Ascending aorta (tissue), 2 donors: Measurements from ENCODE around the gene RSPH9. TPM values are rescaled to one million over a fixed set of nuclear protein-coding genes. Genes with fewer than 3 reads are reported as not detected.
A peak's percentile ranks its signal among the peaks of the same experiment; 100 is the strongest.

ENCODE experiments used
- DNase-seq, 2 donors: peaks; one replicate each; pipeline ENCODE4 v3.0.0-alpha.2; 2019; ENCODE audit warnings: low spot score in 2 of 2
- H3K27ac ChIP-seq, 2 donors: fragments of 200-600 bp; sonication (generic); one replicate each; pipeline ENCODE4 v1.5.1; 2016 to 2017; ENCODE audit warnings: mild to moderate bottlenecking in 1 of 2
- H3K27me3 ChIP-seq: fragments of 200-600 bp; sonication (generic); one replicate; pipeline ENCODE4 v1.5.1; 2017
- H3K36me3 ChIP-seq, 2 donors: fragments of 200-600 bp; sonication (generic); one replicate each; pipeline ENCODE4 v1.5.1; 2016
- H3K4me1 ChIP-seq, 2 donors: fragments of 200-600 bp; sonication (generic); one replicate each; pipeline ENCODE4 v1.5.1; 2016 to 2017; ENCODE audit warnings: mild to moderate bottlenecking in 1 of 2
- H3K4me3 ChIP-seq, 2 donors: fragments of 200-600 bp; sonication (generic); one replicate each; pipeline ENCODE4 v1.5.1; 2016 to 2017; ENCODE audit warnings: mild to moderate bottlenecking in 1 of 2
- H3K9me3 ChIP-seq, 2 donors: fragments of 200-600 bp; sonication (generic); one replicate each; pipeline ENCODE4 v1.5.1; 2016
- intact Hi-C: fragments of 100-400 bp; cut with DNase I; formaldehyde crosslinking; loops from one replicate; pipeline ENCODE4 v1.15.1; 2023
- total RNA-seq: library from RNA; depleted of rRNA; stranded (reverse); fragments of >200 nt; gene quantifications from one replicate; pipeline ENCODE4 v1.1.0, GENCODE V29; 2016
- TF ChIP-seq, protein P1 (sequence below), 3 experiments: fragments of 200-600 bp in 2 of 3; fragments of 450-650 bp in 1 of 3; sonication (generic) in 2 of 3; IDR thresholded peaks; one replicate each; pipeline ENCODE4 v1.5.1; 2016 to 2019; ENCODE audit warnings: antibody characterized with exemption in 3 of 3, mild to moderate bottlenecking in 1 of 3, moderate library complexity in 1 of 3

Gene RSPH9
- total RNA-seq, 1 donor from 2014 or later, result not detected

DNA sequence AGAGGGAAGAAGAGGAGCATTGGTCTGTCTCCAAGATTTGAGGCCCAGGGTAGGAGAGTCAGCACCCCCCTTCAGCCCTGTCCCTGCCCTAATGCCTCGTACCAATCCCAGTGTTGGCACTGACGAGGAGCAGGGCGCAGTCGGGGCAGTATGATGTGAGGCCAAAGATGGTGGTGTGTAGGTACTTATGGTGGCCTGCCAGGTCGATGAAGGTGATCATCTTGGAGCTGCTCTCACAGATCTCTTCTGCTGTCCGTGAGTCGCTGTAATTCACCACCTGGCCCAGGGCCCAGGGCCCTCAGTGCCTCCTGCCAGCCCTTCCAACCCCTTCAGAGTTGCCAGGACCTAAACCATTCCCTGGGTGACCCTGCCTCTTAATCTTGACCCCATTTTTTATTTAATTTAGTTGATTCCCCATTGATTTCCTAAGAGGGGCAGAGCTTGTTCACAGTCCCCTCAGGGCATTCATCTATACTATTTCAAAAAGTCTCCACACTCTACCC lies 20.0 kb upstream of the RSPH9 start:
- H3K27ac ChIP-seq, result no peak overlapping the region
- H3K27me3 ChIP-seq, result no peaks in the 10 kb centered on the region
- H3K4me3 ChIP-seq, result no peak overlapping the region
- intact Hi-C loops, result loop anchor here (5.0 to 10.0 kb wide), 5 partner anchors 77 to 1840 kb away; partner anchors contain the start of genes CDC5L, MRPL14, PRICKLE4 and TMEM63B
- H3K36me3 ChIP-seq, result peaks cover 49 to 63% of the 10 kb centered on the region in 2 donors
- H3K4me1 ChIP-seq, result peaks cover 5 to 16% of the 10 kb centered on the region in 2 donors
- DNase-seq, result no peak
- TF ChIP-seq, protein P1, sequence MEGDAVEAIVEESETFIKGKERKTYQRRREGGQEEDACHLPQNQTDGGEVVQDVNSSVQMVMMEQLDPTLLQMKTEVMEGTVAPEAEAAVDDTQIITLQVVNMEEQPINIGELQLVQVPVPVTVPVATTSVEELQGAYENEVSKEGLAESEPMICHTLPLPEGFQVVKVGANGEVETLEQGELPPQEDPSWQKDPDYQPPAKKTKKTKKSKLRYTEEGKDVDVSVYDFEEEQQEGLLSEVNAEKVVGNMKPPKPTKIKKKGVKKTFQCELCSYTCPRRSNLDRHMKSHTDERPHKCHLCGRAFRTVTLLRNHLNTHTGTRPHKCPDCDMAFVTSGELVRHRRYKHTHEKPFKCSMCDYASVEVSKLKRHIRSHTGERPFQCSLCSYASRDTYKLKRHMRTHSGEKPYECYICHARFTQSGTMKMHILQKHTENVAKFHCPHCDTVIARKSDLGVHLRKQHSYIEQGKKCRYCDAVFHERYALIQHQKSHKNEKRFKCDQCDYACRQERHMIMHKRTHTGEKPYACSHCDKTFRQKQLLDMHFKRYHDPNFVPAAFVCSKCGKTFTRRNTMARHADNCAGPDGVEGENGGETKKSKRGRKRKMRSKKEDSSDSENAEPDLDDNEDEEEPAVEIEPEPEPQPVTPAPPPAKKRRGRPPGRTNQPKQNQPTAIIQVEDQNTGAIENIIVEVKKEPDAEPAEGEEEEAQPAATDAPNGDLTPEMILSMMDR (IDR thresholded peaks at IDR 0.05), result no peak
- H3K9me3 ChIP-seq, result no peaks in the 10 kb centered on the region

DNA sequence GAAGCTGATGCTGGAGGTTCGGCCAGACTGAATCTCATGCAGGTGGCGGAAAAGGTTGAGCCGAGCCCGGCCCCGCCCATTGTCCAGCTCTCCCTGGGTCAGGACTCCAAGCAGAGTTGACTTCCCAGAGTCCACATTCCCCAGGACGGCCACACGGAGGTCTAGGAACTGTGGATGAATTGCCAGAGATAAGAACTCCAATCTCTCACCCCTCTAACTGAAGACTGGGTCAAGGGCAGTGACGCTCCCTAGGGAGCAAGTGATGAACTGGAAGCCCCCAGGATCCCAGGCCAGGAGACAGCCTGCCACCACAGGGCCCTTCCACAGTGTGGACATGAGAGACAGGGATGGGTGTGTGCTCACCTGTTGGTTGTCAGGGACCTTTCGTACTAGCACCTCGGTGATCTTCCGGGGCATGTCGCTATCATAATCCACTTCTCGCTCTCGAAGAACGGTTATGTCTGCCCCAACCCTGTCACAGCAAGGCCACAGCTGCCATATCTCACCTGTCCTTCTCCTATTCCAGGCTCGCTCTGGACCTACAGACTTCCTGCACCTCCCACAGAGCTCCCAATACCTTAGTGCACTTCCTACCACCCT lies 19.3 kb upstream of the RSPH9 start:
- TF ChIP-seq, protein P1 (IDR thresholded peaks at IDR 0.05), result no peak
- DNase-seq, result no peak
- H3K36me3 ChIP-seq, result peaks cover 48 to 57% of the 10 kb centered on the region in 2 donors
- no peak overlapping the region for H3K4me3 ChIP-seq
- intact Hi-C loops, result loop anchor here (5.0 to 10.0 kb wide), 5 partner anchors 77 to 1841 kb away; partner anchors contain the start of genes CDC5L, MRPL14, PRICKLE4 and TMEM63B
- H3K27ac ChIP-seq, result peak overlapping the region in 1 of 2 donors; percentile 10
- H3K4me1 ChIP-seq, result peaks cover 5 to 19% of the 10 kb centered on the region in 2 donors
- H3K27me3 ChIP-seq, result no peaks in the 10 kb centered on the region
- no peaks in the 10 kb centered on the region for H3K9me3 ChIP-seq

DNA sequence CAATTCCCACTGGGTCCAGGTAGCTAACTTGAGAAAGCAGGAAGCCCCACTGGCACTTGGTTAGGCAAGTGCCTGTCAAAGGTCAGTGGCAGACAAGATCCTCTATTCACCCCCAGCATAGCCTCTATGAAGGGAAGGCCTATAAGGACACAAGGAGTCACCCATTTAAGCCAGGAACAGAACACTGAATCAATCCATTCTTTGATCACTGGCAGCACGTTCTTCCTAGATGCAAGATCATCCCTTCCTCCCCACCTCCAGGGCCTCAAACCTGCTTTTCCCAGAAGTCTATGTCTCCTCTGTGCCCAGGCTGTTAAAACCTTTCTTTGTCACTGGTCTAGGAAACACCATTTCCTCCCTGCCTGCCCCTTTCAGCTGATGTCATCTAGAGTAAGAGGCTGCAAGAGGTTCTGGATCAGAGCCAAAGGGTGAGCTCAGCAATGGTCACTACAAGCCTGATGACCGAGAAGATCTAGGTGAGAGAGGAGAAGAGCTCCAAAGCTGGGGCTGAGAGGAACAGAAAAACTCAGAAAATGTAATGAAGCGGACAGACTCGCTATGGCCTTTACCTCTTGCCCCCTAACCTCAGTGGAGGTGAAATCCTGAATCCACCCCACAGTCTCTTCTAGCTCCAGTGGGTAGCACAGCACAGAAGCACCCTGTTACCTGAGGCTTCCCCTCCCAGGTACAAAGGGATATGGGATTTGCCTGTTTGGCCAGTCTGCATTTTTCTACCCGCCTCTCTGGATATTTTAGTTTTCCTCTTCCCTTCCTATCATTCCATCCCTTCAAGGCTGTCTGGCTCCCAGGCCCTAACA lies 17.6 kb upstream of the RSPH9 start:
- H3K27me3 ChIP-seq, result no peaks in the 10 kb centered on the region
- H3K27ac ChIP-seq, result peak overlapping the region; percentile 97 to 98
- peaks cover 5 to 19% of the 10 kb centered on the region in 2 donors for H3K4me1 ChIP-seq
- intact Hi-C loops, result loop anchor here (5.0 to 10.0 kb wide), 5 partner anchors 75 to 1842 kb away; partner anchors contain the start of genes CDC5L, MRPL14, PRICKLE4 and TMEM63B
- H3K9me3 ChIP-seq, result no peaks in the 10 kb centered on the region
- peaks cover 33 to 40% of the 10 kb centered on the region in 2 donors for H3K36me3 ChIP-seq
- H3K4me3 ChIP-seq, result peak overlapping the region in 1 of 2 donors; percentile 97
- DNase-seq, result peak; percentile 62 to 94
- TF ChIP-seq, protein P1 (IDR thresholded peaks at IDR 0.05), result no peak

DNA sequence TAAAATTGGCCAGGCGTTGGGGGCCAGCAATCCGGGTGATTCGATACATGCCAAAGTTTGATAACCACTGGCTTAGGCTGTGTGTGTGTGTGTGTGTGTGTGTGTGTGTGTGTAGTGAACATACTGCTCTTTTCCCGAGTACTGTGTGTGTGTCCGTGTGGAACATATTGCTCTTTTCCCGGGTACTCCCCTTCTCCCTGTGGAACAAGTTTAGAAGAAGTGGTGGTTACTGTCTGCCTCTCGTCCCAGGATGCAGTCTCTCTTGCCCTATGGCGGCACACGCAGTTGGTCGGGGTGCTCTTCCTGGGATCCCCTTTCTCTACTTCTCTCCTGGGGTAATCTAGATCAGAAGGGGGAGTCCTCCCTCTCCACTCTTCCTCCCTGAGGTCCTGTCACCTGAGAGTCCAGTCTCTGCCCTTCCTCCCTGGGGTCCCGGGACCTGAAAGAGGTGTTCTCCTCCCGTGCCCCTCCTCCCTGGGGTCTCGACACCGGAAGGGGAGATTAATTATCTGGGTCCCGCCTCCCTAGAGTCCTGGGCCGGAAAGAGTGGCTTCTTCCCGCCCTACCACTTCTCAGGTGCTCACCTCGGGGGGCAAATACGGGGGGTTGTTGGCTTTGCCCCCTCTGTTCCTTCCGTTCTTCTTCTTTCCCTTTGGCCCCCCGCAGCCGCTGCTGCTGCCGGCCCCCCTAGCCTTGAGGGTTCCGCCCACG lies 16.3 kb upstream of the RSPH9 start:
- no peaks in the 10 kb centered on the region for H3K27me3 ChIP-seq
- peaks cover 5 to 19% of the 10 kb centered on the region in 2 donors for H3K4me1 ChIP-seq
- no peaks in the 10 kb centered on the region for H3K9me3 ChIP-seq
- peak in 1 of 2 donors; percentile 74 for DNase-seq
- intact Hi-C loops, result loop anchor here (1.0 to 10.0 kb wide), 7 partner anchors 74 to 1844 kb away; partner anchors contain the start of genes CDC5L, MRPL14, POLR1C and PRICKLE4
- peak overlapping the region; percentile 97 to 98 for H3K27ac ChIP-seq
- H3K4me3 ChIP-seq, result peak overlapping the region; percentile 97 to 99
- TF ChIP-seq, protein P1 (IDR thresholded peaks at IDR 0.05), result no peak
- peaks cover 26 to 27% of the 10 kb centered on the region in 2 donors for H3K36me3 ChIP-seq

DNA sequence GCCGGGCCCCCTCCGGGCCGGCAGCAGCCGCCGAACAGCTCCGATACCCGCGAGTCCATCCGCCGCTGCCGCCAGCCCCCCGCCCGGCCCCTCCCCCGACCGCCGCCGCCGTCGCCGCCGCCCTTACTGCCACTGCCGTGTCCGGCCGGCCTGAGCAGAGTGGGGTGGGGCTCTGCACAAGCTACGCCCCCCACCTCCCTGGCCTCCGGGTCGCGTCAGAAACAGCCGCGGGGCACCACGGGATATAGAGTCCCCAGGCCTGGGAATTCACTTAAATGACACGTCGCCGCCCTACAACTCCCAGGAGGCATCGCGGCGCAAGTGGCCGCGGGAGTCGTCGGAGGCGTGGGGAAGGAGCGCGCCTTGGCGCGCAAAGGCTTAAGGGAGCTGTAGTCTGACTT lies 15.7 kb upstream of the RSPH9 start, which contains the start of gene GTPBP2:
TSS of gene GTPBP2 (minus strand) at position 161 of the 401 bp plus-strand sequence. CDS start at position 59, 102 bp downstream.
- intact Hi-C loops, result loop anchor here (1.0 to 10.0 kb wide), 7 partner anchors 73 to 1844 kb away; partner anchors contain the start of genes CDC5L, MRPL14, POLR1C and PRICKLE4
- peak; percentile 96 to 100 for DNase-seq
- peaks cover 20 to 21% of the 10 kb centered on the region in 2 donors for H3K36me3 ChIP-seq
- H3K4me1 ChIP-seq, result peaks cover 5 to 19% of the 10 kb centered on the region in 2 donors
- peak within 1 kb of the TSS; percentile 97 to 99 for H3K4me3 ChIP-seq
- H3K27ac ChIP-seq, result peak within 1 kb of the TSS; percentile 97 to 98
- TF ChIP-seq, protein P1 (IDR thresholded peaks at IDR 0.05), result no peak
- no peaks in the 10 kb centered on the region for H3K27me3 ChIP-seq
- H3K9me3 ChIP-seq, result no peaks in the 10 kb centered on the region
